HG02970 (cell line): ENCODE data around the gene UBE2Z.

ENCODE experiments used
- ATAC-seq: cut with Tn5 transposase; IDR thresholded peaks from one replicate; pipeline ENCODE4 v1.9.1; 2021; ENCODE audit warnings: mild to moderate bottlenecking, moderate library complexity, moderate number of reproducible peaks; ENCODE audit not compliant: unreplicated experiment, low FRiP score

The UBE2Z gene

GRCh38 chr17:48952904-48953303, 44.7 kb downstream of the UBE2Z start:
- ATAC-seq: no peak

- ATAC-seq: no peak
Measured at GRCh38 chr17:48954300-48954755, 46.1 kb downstream of the UBE2Z start.

DNA sequence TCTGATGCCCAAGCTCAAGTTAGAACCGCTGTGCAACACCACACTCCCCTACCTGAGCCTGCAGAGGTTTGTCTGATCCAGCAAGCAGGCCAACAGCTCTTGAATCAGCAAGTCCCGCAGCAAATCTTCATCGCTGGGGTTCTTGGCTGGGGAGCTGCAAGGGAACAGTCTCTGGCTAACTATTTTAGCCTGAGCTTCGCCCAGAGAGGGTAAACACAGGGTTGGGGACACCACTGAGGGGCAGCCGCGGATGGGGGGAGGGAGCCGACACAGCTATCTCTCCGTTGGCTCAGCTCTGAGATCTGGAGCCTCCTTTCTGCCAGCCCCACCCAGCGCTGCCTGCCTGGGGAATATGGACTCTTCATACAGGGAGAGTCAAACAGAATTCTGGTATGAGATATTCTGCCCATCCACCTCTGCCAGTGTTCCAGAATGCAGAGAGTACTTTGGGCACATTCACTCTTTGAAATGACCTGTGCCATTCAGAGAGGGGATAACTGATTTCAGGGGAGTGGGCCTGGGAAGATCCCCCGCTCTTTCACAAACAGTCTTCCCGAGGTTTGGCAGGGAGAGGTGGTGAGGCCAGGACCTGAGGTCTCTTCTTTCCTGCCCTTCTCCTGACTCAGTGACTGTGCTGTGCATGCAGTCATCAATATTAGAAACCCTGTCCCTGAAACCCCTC, 52.8 kb downstream of the UBE2Z start:
- ATAC-seq: no peak

DNA sequence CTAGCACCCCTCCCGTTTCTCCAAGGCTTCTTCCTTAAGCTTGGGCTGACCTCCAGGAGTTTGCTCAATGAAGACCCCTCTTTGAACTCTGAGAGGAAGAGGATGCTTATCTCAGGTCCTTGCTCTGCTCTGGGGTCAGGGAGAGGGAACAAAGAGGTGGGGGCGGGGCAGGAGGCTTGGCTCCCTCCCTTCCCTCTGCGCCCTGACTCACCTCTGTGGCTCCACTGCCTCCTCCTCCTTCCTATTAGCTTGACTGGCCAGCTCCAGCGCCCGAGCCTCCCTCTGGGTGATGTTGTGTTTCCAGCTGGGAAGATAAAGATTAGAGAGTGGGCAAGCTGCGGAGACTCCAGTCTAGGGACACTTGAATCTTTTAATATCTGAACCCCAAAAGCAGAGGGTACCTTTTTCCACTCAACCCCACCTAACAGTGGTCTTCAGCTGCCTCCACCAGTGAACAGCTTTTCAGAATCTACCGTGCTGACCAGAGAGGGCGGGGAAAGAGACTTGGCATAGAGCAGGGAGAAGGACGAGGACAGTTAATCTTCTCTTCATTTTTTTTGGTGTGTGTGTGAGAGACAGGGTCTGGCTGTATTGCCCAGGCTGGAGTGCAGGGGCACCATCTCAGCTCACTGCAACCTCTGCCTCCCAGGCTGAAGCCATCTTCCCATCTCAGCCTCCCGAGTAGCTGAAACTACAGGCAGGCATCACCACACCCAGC, 53.5 kb downstream of the UBE2Z start:
- ATAC-seq: no peak

DNA sequence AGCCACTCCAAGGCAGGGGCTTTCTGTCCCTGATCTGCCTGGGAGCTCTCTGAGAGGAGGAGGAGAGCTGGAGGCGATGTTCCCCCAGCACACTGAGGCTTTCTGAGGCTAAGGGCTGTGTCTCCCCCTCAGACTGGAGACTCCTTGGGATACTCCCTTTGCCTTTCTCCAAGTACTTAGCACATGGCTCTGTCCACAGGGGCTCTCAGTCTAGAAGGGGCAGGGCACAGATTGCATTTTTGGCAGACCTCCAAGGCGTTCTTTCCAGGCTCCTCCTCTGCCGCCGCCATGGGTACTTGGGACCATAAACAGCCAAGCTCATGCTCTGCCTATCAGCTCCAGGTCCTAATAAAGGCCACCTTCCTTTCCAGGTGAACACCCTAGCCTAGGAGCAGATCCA, 62.0 kb downstream of the UBE2Z start:
- no peak for ATAC-seq

DNA sequence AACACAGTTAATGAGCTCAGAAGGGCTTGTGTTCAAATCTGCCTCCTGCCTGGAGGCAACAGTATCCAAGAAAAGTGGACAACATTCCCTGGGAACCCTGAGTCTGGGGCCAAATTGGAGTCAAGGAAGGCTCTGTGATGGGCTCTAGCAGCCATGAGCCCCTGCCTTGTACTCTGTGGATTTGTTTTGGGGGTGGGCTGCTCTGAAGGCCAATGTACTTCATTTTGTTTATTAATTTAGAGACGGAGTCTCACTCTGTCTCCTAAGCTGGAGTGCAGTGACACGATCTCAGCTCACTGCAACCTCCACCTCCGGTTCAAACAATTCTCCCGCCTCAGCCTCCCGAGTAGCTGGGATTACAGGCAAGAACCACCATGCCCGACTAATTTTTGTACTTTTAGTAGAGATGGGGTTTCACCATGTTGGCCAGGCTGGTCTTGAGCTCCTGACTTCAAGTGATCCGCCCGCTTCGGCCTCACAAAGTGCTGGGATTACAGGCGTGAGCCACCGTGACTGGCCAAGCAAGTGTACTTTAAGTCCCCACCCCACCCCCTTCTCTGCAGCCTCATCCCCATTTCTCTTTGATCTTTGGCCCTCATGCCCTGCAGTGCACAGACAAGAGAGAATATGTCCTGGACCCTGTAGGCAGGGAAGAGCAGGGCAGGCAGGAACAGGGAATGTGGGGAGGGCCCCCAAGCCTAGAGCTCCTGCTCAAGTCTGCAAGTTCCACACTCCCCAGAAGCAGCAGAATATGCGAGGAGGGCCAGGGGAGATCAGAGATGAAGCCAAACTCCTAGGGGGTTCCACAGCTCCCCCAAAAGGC, 62.9 kb downstream of the UBE2Z start:
- no peak for ATAC-seq

GRCh38 chr17:48972749-48973097, 64.5 kb downstream of the UBE2Z start:
- ATAC-seq: no peak

DNA sequence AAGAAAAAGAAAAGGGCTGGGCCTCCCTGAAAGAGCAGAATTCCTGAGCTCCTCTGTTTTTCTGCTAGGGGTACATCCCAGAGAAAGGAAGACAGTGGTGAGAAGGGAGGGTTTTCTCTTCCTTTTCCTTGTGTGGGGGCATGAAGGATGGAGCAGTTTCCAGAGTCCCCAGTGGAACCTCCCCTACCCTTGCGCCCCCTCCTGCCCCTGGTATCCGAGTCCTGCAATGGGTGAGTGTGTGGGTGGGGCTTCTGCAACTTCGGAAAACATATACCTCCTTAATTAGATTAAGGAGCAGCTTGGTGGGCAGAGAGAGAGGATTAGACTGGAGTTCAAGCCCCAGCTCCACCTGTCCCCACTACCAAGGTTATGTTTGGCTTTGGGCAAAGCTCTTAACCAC, 65.6 kb downstream of the UBE2Z start:
- ATAC-seq: no peak
